Astrocyte of the spinal cord (primary cell): ENCODE results near the gene RHEBL1.

Source experiments
- DNase-seq: peaks from one replicate; pipeline ENCODE4 v3.0.0; 2011; ENCODE audit warnings: low read depth, low spot score
- H3K4me3 ChIP-seq: 2 replicates; pipeline ENCODE4 v1.5.1; 2011; ENCODE audit warnings: low read depth, mild to moderate bottlenecking, low read length, moderate library complexity
- CTCF ChIP-seq: IDR thresholded peaks from 2 replicates; pipeline ENCODE4 v1.5.1; 2012; ENCODE audit warnings: low read depth, mild to moderate bottlenecking, low read length, inconsistent platforms
- in situ Hi-C: cut with HindIII; loops from 2 replicates; pipeline ENCODE4 v1.10.0; 2017; ENCODE audit warnings: low sequenced_read_pairs

RHEBL1 gene

GRCh38 chr12:49032679-49033447 lies 36.9 kb downstream of the RHEBL1 start:
- DNase-seq = no peak
- no peak for TF ChIP-seq CTCF
- in situ Hi-C loops = no loop called here
- no peak overlapping the region for H3K4me3 ChIP-seq

GRCh38 chr12:49032276-49032675 lies 37.5 kb downstream of the RHEBL1 start:
- TF ChIP-seq CTCF = no peak
- DNase-seq = no peak
- H3K4me3 ChIP-seq = no peak overlapping the region
- in situ Hi-C loops = no loop called here

GRCh38 chr12:49031573-49032161 lies 38.1 kb downstream of the RHEBL1 start:
- in situ Hi-C loops = no loop called here
- no peak for DNase-seq

GRCh38 chr12:49030714-49031572 lies 38.8 kb downstream of the RHEBL1 start:
- in situ Hi-C loops = no loop called here
- no peak for DNase-seq
- no peak for TF ChIP-seq CTCF
- H3K4me3 ChIP-seq = no peak overlapping the region

More at GRCh38 chr12:49031573-49032161, 38.1 kb downstream of the RHEBL1 start:
- H3K4me3 ChIP-seq = no peak overlapping the region
- TF ChIP-seq CTCF = no peak

GRCh38 chr12:49030119-49030518 lies 39.7 kb downstream of the RHEBL1 start:
- TF ChIP-seq CTCF = no peak
- in situ Hi-C loops = no loop called here
- DNase-seq = no peak
- no peak overlapping the region for H3K4me3 ChIP-seq

GRCh38 chr12:49028666-49029275 lies 41.0 kb downstream of the RHEBL1 start:
- in situ Hi-C loops = no loop called here
- H3K4me3 ChIP-seq = no peak overlapping the region
- TF ChIP-seq CTCF = no peak
- no peak for DNase-seq
